ENCODE measurements around the gene KMT5C. TPM values are rescaled to one million over a fixed set of nuclear protein-coding genes. Genes with fewer than 3 reads are reported as not detected.

The KMT5C gene
- polyA plus RNA-seq, 3 donors: 0.89 to 26.9 (median 1.5) TPM

DNA sequence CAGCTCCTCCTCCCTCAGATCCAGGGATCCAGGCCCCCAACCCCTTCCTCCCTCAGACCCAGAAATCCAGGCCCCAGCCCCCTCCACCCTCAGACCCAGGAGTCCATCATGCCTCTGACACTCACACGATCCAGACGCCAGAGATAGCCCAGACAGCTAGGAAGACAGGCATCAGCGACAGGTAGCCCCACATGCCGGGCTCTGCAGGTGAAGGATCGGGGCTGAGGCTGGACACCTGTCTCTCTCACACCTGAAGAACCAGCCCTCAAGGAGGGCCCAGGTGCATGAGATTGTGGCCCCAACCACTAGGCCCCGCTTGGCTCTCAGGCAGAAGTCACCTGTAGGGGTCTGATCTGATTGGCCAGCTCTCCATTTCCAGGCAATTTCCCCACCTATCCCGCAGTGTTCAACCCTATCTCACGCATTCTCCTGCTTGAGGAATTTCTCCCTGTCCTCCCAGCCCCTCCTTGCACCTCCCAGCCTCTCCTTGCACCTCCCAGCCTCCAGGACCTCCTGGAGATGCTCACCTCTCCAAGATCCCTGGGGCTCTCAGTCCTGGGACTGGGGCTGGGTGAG, 18.7 kb upstream of the KMT5C start:
- DNase-seq: no peak
- TF ChIP-seq, protein P1, sequence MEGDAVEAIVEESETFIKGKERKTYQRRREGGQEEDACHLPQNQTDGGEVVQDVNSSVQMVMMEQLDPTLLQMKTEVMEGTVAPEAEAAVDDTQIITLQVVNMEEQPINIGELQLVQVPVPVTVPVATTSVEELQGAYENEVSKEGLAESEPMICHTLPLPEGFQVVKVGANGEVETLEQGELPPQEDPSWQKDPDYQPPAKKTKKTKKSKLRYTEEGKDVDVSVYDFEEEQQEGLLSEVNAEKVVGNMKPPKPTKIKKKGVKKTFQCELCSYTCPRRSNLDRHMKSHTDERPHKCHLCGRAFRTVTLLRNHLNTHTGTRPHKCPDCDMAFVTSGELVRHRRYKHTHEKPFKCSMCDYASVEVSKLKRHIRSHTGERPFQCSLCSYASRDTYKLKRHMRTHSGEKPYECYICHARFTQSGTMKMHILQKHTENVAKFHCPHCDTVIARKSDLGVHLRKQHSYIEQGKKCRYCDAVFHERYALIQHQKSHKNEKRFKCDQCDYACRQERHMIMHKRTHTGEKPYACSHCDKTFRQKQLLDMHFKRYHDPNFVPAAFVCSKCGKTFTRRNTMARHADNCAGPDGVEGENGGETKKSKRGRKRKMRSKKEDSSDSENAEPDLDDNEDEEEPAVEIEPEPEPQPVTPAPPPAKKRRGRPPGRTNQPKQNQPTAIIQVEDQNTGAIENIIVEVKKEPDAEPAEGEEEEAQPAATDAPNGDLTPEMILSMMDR (IDR thresholded peaks at IDR 0.05): no peak
- Histone ChIP-seq H3K9ac (ENCODE audit: insufficient read depth, low read length, poor library complexity, severe bottlenecking) (peak overlapping the region; percentile 53), H3K27me3 (ENCODE audit: control insufficient read depth in 2 of 2, insufficient read depth in 2 of 2, low read length in 2 of 2) (no peaks in the 10 kb centered on the region), H3K4me2 (replicated peaks; ENCODE audit: extremely low read depth, low read length, poor library complexity, severe bottlenecking) (peak overlapping the region; percentile 77), H3K4me1 (ENCODE audit: control insufficient read depth in 1 of 2, insufficient read depth in 2 of 2, low read length in 2 of 2) (peaks cover 42 to 52% of the 10 kb centered on the region in 2 donors), H3K9me3 (replicated peaks in 1 of 2; ENCODE audit: control insufficient read depth in 1 of 2, insufficient read depth in 1 of 2, low read length in 2 of 2) (no peaks in the 10 kb centered on the region), H3K79me2 (ENCODE audit: insufficient read depth, low read length) (peaks cover 41% of the 10 kb centered on the region), H3K27ac (ENCODE audit: low read depth in 1 of 2, low read length in 2 of 2) (peak overlapping the region in 1 of 2 donors; percentile 73), H3K4me3 (replicated peaks in 1 of 3; ENCODE audit: low read depth in 2 of 3, low read length in 3 of 3) (peak overlapping the region in 1 of 3 experiments; percentile 77), H3K36me3 (replicated peaks in 1 of 2; ENCODE audit: control insufficient read depth in 1 of 2, insufficient read depth in 2 of 2, low read length in 2 of 2) (peaks cover 31 to 46% of the 10 kb centered on the region in 2 donors), H4K20me1 (ENCODE audit: insufficient read depth, low read length) (peaks cover 47% of the 10 kb centered on the region), H2AFZ (ENCODE audit: insufficient read depth, low read depth, low read length, poor library complexity, severe bottlenecking) (no peak overlapping the region)
- peaks cover 0 to 2% (median 0%) of the 10 kb centered on the region in 7 donors for H3K9me3 Mint-ChIP-seq
- peaks cover 42 to 68% of the 10 kb centered on the region in 2 donors for H3K36me3 Mint-ChIP-seq
- peak overlapping the region in 1 of 2 donors; percentile 95 for H3K4me3 Mint-ChIP-seq
- intact Hi-C loops (cut with micrococcal nuclease): loop anchor here in 1 of 2 donors (5.0 kb wide), 1 partner anchor 61 kb away; the partner anchor contains the start of gene TMEM238
- H3K4me1 Mint-ChIP-seq: peaks cover 45% of the 10 kb centered on the region
- H3K27me3 Mint-ChIP-seq (ENCODE audit: low read depth in 3 of 3): peaks cover 0 to 1% (median 0%) of the 10 kb centered on the region in 3 donors
- WGBS (ENCODE audit: insufficient coverage): 91% methylated on average over 6 of the region's 8 CpGs
- peak overlapping the region in 4 of 7 donors; percentile 10 to 96 (median 65) for H3K27ac Mint-ChIP-seq

DNA sequence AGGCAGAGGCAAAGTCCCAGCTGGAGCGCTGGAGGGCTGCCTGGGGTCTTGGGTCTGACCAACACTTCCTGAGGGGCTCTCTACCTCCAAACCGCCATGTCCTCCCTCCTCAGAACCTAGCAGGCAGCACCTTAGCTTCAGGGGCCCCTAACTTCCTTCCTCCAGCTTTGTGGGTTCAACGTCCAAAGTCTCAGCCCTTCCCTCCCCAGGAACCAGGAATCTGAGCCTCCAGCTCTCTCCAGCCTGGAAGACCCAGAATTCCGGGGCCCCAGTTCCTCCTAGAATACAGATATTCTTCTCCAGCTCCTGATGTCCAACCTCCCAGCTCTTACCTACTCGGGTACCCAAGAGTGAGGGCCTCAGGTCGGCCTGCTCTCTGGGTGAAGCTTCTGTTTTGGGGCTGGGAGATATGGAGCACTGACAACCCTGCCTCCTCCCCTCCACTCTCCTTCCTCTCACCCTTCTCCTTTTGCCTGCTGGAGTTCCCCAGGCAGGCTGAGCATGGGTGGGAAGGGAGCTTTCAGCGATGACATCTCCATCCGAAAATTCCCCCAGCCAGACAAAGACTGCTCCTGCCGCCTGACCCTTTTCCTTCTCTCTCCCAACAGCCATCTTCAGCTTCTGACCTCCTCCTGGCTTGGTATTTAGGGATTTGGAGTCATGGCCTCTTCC, 18.1 kb upstream of the KMT5C start:
- peak in 1 of 3 donors; percentile 75 for DNase-seq
- peaks cover 49 to 58% of the 10 kb centered on the region in 2 donors for H3K4me1 ChIP-seq (ENCODE audit: control insufficient read depth in 1 of 2, insufficient read depth in 2 of 2, low read length in 2 of 2)
- H3K4me3 Mint-ChIP-seq: peak overlapping the region; percentile 82 to 95
- H3K27me3 ChIP-seq (ENCODE audit: control insufficient read depth in 2 of 2, insufficient read depth in 2 of 2, low read length in 2 of 2): no peaks in the 10 kb centered on the region
- peak overlapping the region; percentile 77 for H3K4me2 ChIP-seq (replicated peaks; ENCODE audit: extremely low read depth, low read length, poor library complexity, severe bottlenecking)
- peaks cover 0 to 1% (median 0%) of the 10 kb centered on the region in 3 donors for H3K27me3 Mint-ChIP-seq (ENCODE audit: low read depth in 3 of 3)
- peaks cover 51% of the 10 kb centered on the region for H3K4me1 Mint-ChIP-seq
- peak overlapping the region in 1 of 2 donors; percentile 73 for H3K27ac ChIP-seq (ENCODE audit: low read depth in 1 of 2, low read length in 2 of 2)
- intact Hi-C loops (cut with micrococcal nuclease): loop anchor here in 1 of 2 donors (5.0 kb wide), 1 partner anchor 61 kb away; the partner anchor contains the start of gene TMEM238
- peak overlapping the region; percentile 53 for H3K9ac ChIP-seq (ENCODE audit: insufficient read depth, low read length, poor library complexity, severe bottlenecking)
- TF ChIP-seq, protein P1 (IDR thresholded peaks at IDR 0.05): no peak
- H3K79me2 ChIP-seq (ENCODE audit: insufficient read depth, low read length): peaks cover 41% of the 10 kb centered on the region
- peaks cover 40% of the 10 kb centered on the region for H4K20me1 ChIP-seq (ENCODE audit: insufficient read depth, low read length)
- peaks cover 36 to 61% of the 10 kb centered on the region in 2 donors for H3K36me3 Mint-ChIP-seq
- H3K36me3 ChIP-seq (replicated peaks in 1 of 2; ENCODE audit: control insufficient read depth in 1 of 2, insufficient read depth in 2 of 2, low read length in 2 of 2): peaks cover 25 to 39% of the 10 kb centered on the region in 2 donors
- H3K9me3 ChIP-seq (replicated peaks in 1 of 2; ENCODE audit: control insufficient read depth in 1 of 2, insufficient read depth in 1 of 2, low read length in 2 of 2): no peaks in the 10 kb centered on the region
- H2AFZ ChIP-seq (ENCODE audit: insufficient read depth, low read depth, low read length, poor library complexity, severe bottlenecking): no peak overlapping the region
- H3K9me3 Mint-ChIP-seq: no peaks in the 10 kb centered on the region
- WGBS (ENCODE audit: insufficient coverage): 28% methylated on average over 5 of the region's 9 CpGs
- H3K4me3 ChIP-seq (replicated peaks in 1 of 3; ENCODE audit: low read depth in 2 of 3, low read length in 3 of 3): peak overlapping the region in 2 of 3 experiments; percentile 41 to 77
- peak overlapping the region; percentile 26 to 96 (median 77) for H3K27ac Mint-ChIP-seq
